WTC11 (cell line): ENCODE results near the gene EPM2AIP1.

Experiments
- ATF1 ChIP-seq: sonication (generic); formaldehyde crosslinking; IDR thresholded peaks from 2 replicates; pipeline ENCODE4 v1.8.1; 2023; ENCODE audit warnings: mild to moderate bottlenecking, moderate library complexity, missing genetic modification reagents
- CREM ChIP-seq: sonication (generic); formaldehyde crosslinking; IDR thresholded peaks from 2 replicates; pipeline ENCODE4 v1.8.1; 2022; ENCODE audit warnings: mild to moderate bottlenecking, missing genetic modification reagents, moderate library complexity
- ESRRA ChIP-seq: sonication (generic); formaldehyde crosslinking; IDR thresholded peaks from 2 replicates; pipeline ENCODE4 v1.8.1; 2022; ENCODE audit warnings: mild to moderate bottlenecking, missing genetic modification reagents, borderline replicate concordance
- ETV6 ChIP-seq: sonication (generic); formaldehyde crosslinking; IDR thresholded peaks from 2 replicates; pipeline ENCODE4 v1.8.1; 2022; ENCODE audit warnings: mild to moderate bottlenecking, missing genetic modification reagents
- GABPB1 ChIP-seq: sonication (generic); formaldehyde crosslinking; IDR thresholded peaks from 2 replicates; pipeline ENCODE4 v1.8.1; 2023; ENCODE audit warnings: mild to moderate bottlenecking, missing genetic modification reagents
- JUN ChIP-seq: sonication (generic); formaldehyde crosslinking; IDR thresholded peaks from 2 replicates; pipeline ENCODE4 v1.8.0; 2023; ENCODE audit warnings: mild to moderate bottlenecking, missing genetic modification reagents
- TEAD4 ChIP-seq: sonication (generic); formaldehyde crosslinking; IDR thresholded peaks from 2 replicates; pipeline ENCODE4 v1.8.0; 2022; ENCODE audit warnings: mild to moderate bottlenecking, missing genetic modification reagents
- TP53 ChIP-seq: sonication (generic); formaldehyde crosslinking; IDR thresholded peaks from 2 replicates; pipeline ENCODE4 v1.8.1; 2023; ENCODE audit warnings: mild to moderate bottlenecking, missing genetic modification reagents
- ZNF263 ChIP-seq: sonication (generic); formaldehyde crosslinking; IDR thresholded peaks from 2 replicates; pipeline ENCODE4 v1.8.1; 2022; ENCODE audit warnings: low read depth, mild to moderate bottlenecking, moderate library complexity, missing genetic modification reagents
- TF ChIP-seq, protein P1 (sequence below): sonication (generic); formaldehyde crosslinking; IDR thresholded peaks from 2 replicates; pipeline ENCODE4 v1.8.1; 2022; ENCODE audit warnings: mild to moderate bottlenecking, missing genetic modification reagents, moderate library complexity, borderline replicate concordance
- TF ChIP-seq, protein P2 (sequence below): fragments of 200-600 bp; IDR thresholded peaks from 2 replicates; pipeline ENCODE4 v1.8.0; 2022; ENCODE audit warnings: antibody characterized with exemption
- TF ChIP-seq, protein P3 (sequence below): sonication (generic); formaldehyde crosslinking; IDR thresholded peaks from 2 replicates; pipeline ENCODE4 v1.8.1; 2023; ENCODE audit warnings: mild to moderate bottlenecking, missing genetic modification reagents, moderate library complexity
- TF ChIP-seq, protein P4 (sequence below): sonication (generic); formaldehyde crosslinking; IDR thresholded peaks from 2 replicates; pipeline ENCODE4 v1.8.1; 2023; ENCODE audit warnings: mild to moderate bottlenecking, missing genetic modification reagents

GRCh38 chr3:36988356-36988755, 4.6 kb downstream of the EPM2AIP1 start:
- TF ChIP-seq, protein P1, sequence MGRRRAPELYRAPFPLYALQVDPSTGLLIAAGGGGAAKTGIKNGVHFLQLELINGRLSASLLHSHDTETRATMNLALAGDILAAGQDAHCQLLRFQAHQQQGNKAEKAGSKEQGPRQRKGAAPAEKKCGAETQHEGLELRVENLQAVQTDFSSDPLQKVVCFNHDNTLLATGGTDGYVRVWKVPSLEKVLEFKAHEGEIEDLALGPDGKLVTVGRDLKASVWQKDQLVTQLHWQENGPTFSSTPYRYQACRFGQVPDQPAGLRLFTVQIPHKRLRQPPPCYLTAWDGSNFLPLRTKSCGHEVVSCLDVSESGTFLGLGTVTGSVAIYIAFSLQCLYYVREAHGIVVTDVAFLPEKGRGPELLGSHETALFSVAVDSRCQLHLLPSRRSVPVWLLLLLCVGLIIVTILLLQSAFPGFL (CRISPR knock-in tag), result no peak
- TF ChIP-seq ETV6 (CRISPR knock-in tag), result no peak
- TF ChIP-seq GABPB1 (CRISPR knock-in tag), result no peak
- TF ChIP-seq, protein P2, sequence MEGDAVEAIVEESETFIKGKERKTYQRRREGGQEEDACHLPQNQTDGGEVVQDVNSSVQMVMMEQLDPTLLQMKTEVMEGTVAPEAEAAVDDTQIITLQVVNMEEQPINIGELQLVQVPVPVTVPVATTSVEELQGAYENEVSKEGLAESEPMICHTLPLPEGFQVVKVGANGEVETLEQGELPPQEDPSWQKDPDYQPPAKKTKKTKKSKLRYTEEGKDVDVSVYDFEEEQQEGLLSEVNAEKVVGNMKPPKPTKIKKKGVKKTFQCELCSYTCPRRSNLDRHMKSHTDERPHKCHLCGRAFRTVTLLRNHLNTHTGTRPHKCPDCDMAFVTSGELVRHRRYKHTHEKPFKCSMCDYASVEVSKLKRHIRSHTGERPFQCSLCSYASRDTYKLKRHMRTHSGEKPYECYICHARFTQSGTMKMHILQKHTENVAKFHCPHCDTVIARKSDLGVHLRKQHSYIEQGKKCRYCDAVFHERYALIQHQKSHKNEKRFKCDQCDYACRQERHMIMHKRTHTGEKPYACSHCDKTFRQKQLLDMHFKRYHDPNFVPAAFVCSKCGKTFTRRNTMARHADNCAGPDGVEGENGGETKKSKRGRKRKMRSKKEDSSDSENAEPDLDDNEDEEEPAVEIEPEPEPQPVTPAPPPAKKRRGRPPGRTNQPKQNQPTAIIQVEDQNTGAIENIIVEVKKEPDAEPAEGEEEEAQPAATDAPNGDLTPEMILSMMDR, result no peak
- no peak for TF ChIP-seq ATF1 (CRISPR knock-in tag)
- TF ChIP-seq ESRRA (CRISPR knock-in tag), result no peak
- TF ChIP-seq, protein P3, sequence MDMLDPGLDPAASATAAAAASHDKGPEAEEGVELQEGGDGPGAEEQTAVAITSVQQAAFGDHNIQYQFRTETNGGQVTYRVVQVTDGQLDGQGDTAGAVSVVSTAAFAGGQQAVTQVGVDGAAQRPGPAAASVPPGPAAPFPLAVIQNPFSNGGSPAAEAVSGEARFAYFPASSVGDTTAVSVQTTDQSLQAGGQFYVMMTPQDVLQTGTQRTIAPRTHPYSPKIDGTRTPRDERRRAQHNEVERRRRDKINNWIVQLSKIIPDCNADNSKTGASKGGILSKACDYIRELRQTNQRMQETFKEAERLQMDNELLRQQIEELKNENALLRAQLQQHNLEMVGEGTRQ (CRISPR knock-in tag), result no peak
- TF ChIP-seq, protein P4, sequence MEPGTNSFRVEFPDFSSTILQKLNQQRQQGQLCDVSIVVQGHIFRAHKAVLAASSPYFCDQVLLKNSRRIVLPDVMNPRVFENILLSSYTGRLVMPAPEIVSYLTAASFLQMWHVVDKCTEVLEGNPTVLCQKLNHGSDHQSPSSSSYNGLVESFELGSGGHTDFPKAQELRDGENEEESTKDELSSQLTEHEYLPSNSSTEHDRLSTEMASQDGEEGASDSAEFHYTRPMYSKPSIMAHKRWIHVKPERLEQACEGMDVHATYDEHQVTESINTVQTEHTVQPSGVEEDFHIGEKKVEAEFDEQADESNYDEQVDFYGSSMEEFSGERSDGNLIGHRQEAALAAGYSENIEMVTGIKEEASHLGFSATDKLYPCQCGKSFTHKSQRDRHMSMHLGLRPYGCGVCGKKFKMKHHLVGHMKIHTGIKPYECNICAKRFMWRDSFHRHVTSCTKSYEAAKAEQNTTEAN, result no peak
- TF ChIP-seq JUN (CRISPR knock-in tag), result no peak
- no peak for TF ChIP-seq CREM (CRISPR knock-in tag)
- no peak for TF ChIP-seq TP53 (CRISPR knock-in tag)
- TF ChIP-seq ZNF263 (CRISPR knock-in tag), result no peak
- no peak for TF ChIP-seq TEAD4
